NOMO-1 treated with DMSO at 0.1 percent for 48 hours (cell line): Measurements from ENCODE around the gene TMEM272.
"Not testable (repeated sequence)": the region's sequence is repeated elsewhere in the genome, so short reads cannot be mapped to it uniquely, and the experiment has no call there.

Experiments used
- DNase-seq: peaks from one replicate; lab custom pipeline; 2025; ENCODE audit not compliant: unreplicated experiment; lab: John Stamatoyannopoulos, UW

Gene TMEM272

DNA sequence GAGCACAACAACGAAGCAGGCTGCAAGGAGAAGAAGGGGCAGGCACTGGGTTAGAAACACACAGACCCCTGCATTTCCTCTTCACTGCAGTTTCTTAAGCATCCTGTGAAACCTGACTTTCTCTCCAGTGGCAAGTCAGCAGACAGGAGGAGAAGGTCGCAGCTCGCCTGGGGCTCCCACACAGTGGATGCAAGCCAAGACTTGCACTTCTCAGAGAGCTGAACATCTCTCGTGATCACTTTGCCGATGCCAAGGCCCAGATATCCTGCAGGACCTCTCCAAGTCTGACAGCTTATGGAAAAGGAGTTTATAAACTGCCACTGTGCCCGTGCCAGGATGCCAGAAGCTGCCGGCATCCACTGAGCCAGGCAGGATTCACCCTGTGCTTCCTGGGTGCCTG is 18.4 kb downstream of the TMEM272 start:
- DNase-seq: peak; percentile 8

DNA sequence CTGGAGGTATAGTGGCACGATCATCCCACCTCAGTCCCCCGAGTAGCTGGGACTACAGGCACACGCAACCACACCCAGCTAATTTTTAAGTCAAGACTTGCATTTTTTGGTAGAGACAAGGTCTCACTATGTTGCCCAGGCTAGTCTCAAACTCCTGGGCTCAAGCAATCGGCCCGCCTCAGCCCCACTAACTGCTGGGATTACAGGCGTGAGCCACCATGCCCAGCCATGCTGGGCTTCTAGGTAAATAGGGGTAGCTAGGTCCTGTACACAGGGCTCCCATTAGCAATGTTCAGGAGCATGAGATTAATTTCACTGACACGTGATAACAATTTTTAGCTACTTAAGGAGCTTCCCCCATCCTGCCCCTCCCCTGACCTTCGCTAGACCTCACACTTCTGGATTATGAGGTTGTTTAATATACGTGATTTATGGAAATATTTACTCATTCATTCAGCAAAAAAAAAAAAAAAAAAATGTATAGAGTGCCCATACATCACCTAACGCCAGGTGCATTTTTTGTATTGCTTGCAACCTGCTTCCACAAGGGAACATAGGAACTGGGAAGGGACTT is 19.2 kb downstream of the TMEM272 start:
- peak; percentile 17 for DNase-seq

DNA sequence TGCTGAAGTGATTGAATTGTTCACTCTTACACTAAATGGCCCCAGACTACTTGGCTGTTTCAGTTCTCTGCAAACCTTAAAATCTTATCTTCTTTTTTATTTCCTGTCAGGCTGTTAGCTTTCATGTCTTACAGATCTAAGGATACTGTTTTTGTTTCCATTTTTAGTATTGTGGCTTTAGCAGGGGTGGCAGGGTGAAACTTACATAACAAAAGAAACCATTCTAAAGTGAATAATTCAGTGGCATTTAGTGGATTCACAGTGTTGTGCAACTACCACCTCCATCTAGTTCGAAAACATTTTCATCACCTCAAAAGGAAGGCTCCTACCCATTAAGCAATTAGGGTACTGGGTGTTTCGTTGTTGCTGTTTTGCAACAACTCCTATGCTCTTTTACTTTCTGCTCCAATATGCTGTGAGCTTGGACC is 19.8 kb downstream of the TMEM272 start:
- DNase-seq: peak; percentile 94

DNA sequence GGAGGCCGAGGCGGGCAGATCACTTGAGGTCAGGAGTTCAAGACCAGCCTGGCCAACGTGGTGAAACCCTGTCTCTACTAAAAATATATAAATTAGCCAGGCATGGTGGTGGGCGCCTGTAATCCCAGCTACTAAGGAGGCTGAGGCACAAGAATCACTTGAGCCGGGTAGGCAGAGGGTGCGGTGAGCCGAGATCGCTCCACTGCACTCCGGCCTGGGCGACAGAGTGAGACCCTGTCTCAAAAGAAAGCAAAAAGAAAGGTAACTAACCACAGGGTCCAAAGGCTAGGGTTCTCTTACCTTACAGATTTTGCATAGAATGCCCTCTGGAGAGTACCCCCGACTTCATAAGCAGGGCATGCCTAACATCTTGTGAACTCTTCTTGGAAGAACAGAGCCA is 20.3 kb downstream of the TMEM272 start:
- DNase-seq: not testable (repeated sequence)

DNA sequence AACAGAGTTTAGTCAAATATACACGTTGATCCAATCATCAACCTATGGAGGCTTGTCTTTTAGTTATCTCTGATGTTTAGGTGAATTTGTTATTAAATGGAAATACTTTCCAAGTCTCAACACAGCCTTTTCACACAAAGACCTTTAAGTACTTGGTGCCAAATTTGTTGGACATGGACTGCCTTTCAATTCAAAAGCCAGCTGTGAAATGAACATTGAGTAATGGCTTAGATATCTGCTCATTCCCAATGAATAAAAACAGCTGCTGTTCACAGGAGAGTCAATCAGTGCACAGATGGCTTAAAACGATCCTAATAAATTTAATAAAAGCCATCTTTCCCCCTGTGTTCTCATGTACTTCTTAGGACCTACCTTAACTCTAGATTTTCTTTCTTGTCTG is 21.1 kb downstream of the TMEM272 start:
- no peak for DNase-seq

DNA sequence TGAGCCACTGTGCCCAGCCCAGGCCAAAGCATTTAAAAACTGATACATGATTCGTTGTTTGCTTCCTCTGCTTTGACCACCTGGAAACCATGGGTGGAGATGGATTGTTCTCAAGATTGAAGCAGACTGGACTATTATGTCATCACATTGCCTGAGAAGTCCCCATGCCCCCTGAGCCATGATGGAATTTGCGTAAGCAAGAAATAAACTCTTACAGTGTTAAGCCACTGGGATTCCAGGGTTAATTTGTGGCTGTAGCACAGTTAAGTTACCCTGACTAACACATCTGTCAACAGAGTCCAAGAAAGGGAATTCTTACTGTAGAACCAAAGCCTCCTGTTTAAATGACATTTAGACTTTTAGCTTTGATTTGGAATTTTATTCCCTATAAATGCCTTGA is 21.6 kb downstream of the TMEM272 start:
- DNase-seq: no peak

DNA sequence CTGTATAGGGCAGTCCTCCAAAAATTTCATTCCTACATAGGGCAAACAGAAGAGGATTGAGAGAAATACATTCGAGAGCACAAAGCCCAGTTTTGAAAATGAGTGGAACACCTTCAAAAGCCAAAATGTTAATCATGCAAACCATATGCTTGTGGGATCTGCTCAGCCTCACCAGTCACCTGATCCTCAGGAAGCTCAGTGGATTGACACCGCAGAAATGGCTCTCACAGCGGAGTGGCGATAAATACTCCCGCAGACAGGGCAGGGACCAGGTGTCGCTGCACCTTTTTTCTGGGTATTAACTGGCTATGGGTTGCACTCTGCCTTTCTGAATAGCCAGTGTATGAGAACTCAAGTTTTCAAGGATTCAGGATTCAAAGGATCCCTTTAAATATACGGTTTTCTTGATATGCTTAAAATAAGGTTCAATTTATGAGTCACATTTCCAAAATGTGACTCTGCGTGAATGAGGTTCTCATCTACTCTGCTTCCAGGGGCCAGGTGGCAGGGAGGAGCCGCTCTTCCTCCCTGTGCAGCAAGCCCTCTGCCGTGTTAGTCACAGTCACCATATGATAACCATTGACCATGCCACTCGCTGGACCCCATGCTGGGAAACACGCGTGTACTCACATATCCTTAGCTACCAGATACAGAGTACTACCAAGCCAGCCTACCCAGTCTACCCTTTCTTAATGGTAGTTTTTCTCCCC is 22.7 kb downstream of the TMEM272 start:
- DNase-seq: no peak

DNA sequence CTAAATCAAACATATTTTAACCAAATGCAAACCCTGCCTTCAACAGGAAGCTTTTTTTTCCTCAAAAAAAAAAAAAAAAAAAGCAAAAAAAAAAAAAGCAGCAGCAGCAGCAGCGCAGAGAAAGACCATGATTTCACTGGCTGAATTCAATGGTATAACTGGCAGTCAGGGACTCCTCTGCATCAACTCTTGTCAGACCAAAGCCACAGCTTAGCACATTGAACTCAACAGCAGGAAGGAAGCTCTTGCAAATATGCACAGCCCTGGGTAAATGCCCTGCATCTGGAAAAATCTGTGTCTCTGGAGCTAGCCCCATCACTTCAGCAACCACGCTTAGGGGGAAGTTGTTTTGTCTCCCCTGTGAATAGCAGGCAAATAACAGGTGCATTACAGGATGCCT is 23.4 kb downstream of the TMEM272 start:
- DNase-seq: peak; percentile 84

DNA sequence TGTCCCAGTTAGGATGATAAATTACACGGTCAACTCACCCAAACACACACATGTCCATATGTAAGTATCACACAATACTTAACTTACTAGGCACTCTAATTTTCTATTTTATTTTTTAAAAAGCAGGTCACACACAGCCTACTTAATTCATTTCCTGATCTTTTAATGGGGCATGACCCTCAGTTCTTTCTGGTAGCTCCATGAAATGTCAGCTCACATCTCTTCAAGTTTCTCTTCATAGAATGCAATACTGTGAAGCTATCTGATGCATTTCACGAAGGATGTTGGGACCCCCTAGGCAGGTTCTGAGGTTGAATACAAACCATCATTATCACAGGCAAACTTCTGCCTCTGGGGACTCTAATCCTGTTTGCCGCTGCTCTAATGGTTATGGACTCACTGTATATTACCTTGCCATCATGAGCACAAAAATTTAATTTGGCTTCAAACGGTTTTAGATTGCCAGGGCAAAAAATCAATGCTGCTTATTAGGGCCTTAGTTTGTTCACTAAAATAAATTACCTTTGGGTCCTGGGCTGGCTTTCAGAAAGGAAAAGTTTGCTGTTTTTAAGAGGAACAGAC is 24.9 kb downstream of the TMEM272 start:
- no peak for DNase-seq

DNA sequence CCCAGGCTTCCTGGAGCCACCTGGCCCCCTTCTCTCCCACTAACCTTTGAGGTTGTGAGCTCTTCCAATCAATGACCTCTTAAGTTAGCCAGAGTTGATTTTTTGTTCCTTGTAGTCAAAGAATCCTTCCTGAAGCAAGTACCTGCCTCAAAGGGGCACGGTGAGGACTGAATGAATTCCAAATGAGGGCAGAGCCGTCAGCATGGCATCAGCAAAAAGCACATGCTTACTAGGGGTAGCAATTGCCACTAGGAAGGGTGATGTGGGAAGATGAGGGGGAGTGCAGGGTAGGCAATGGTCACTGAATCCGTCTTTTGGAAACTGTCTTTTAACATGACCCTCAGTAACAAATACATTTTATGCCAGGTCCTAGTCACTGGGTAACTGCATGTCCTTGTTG is 25.4 kb downstream of the TMEM272 start:
- no peak for DNase-seq

DNA sequence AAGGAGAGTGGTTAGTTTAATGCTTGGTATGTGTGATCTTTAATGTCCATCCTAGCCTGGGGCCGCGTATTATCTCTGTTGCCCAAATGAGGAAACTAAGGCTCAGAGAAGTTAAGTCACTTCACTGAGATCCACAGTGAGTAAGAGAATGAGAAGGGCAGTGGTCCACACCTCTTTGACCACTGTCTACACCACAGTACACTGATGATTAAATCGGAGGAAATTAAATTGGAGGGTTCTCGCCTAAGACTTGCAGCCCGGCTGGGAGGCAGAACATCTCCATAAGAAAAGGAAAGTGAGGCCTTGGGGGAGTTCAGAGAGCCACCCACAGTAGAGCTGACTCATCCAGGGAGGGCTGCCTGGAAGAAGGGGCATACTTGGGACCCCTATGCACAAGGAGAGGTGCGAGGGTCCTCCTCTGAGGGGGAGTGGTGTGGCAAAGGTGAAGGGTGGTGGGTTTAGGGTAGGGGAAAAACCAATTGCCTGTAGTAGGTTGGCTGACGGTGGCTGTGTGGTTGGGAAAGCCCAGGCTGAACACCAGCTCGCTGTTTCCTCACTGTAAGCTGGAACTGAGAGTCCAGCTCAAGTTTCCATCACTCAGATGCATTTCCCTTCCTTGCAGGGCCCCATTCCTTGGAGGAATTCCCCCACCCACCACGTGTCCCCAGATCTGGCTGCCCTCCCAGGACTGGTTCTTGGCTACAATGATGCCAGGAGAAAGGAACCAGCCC is 26.0 kb downstream of the TMEM272 start:
- DNase-seq: no peak

DNA sequence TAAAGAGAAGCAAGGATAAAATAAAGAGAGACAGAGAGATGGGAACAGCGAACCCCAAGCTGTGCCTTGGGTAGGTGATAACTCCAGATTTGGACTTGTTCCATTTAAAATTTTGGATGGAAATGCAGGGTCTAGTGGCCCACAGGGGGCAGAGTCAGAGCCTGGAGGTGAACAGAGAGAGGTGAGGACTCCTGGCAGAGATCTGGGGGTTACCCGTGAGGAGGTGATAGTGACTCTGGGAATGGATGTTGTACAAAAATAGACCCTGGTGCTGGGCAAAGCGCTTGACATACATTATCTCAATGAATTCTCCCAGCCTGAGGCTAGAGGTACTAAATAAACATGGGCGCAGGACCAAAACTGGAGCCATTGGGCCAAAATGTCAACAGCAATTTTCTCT is 26.7 kb downstream of the TMEM272 start:
- DNase-seq: no peak

DNA sequence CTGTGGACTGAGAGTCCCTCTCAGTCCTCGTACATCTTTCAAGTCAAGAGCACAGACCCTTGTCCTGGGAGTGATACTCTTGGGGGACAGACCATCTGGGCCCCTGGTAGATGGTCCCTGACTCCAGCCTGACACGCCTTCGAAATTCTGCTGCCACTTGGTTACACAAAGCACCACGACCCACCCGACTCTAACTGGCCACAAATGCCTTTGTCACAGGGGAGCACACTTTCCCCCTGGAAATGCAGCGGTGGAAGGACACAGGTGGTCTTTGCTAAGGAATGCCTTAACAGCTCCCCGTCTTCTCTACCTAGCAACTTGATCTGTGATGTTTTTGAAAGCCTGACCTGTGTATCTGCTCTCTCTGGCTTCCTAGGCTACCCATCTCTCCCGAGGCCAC is 27.3 kb downstream of the TMEM272 start:
- no peak for DNase-seq

DNA sequence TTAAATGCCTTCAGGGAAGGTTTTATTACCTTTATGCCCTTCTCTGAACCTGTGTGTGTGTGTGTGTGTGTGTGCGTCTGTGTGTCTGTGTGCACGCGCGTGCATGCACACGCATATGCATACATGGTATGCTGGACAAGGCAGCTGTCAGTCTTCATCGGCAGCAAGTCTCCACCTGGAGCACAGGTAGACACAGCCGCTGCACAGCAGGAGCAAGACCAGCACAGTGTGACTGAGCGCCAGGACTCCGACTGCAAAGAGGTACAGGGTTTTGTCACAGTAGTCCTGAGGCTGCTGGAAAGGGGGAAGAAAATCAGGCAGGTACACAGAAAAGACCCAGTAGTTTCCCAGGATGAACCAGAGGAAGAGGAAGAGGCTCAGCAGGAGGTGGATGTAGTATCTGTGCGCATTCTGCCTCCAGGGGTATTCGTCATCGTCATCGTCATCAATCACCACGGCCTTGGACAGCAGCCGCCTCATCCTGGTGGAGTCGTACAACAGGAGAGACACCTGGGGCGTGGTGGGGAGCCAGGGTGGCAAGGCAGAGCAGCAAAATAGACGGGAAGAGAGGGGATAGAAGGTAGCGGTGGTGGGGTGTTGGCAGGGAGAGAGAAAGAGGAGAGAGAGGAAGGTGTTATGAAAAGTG is 28.2 kb downstream of the TMEM272 start:
- no peak for DNase-seq

DNA sequence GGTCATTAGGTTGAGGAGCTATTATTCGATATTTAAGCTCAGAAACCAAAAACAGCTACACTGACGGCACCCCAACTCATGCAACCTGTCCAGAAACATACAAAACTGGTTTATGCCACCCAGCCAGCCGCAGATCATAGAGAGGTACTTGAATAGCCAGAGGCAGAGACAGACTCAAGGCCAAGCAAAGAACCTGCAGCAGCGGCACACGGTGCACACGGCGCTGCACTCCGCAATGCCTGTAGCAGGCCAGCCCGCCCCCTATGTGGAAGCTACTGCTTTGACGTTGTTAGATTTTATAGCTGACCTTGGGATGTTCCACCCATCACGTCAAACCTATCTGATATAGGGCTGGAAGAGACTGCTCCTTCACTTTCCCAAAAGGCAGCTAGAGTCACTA is 29.1 kb downstream of the TMEM272 start:
- DNase-seq: no peak

DNA sequence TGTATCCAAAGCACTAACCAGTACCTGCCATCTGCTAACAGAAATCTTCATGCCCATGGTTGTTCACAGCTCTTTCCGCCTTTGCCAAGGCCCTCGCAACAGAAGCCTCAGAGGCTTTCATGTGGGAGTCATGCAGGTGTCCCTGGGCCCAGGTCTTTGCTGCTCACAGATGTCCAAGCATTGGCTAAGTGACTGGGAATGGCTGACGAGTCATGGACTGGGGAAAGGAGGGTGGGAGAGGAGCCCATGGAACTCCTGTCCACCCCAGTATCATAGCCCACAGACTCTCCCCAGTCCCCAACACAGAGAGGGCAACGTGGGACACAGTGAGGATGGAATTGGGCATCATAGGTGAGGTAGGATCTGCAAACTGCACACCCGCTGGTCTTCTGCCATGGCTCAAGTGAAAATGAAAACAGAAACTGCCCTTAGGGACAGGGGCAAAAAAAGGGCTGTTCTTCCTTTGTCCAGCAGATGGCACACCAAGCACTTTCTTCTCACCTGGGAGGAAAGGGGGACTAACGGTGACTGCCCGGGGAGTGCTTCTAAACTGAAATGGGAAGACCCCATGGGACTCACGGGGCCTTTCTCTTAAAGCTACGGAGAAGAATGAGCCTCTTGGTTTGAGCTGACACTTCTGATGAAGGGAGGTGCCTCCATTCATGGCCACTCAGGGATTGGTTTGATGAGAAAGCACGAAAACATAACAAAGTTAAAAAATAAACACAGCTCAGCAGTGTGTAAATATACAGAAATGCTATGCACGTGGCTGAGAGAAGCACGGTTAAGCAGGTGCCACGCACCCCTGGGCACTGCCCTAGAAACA is 29.9 kb downstream of the TMEM272 start:
- DNase-seq: peak; percentile 75

DNA sequence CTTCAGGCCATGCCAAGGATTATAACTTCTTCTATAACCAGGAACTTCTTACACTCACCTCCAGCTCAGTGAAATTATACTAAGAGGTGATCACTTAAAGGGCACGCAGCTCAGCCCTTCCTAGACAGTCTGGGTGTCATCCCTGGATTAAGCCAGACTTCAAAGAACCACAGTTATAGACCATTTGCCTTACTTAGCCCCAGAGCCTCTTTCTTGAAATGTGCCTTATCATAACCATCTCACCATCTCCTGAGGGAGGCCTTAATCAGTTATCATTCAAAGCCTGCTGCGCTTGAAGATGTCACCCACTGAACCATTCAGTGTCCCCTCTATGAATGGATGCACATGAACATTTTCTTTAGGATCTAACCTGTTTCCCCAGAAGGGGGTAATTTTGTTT is 30.9 kb downstream of the TMEM272 start:
- DNase-seq: no peak

DNA sequence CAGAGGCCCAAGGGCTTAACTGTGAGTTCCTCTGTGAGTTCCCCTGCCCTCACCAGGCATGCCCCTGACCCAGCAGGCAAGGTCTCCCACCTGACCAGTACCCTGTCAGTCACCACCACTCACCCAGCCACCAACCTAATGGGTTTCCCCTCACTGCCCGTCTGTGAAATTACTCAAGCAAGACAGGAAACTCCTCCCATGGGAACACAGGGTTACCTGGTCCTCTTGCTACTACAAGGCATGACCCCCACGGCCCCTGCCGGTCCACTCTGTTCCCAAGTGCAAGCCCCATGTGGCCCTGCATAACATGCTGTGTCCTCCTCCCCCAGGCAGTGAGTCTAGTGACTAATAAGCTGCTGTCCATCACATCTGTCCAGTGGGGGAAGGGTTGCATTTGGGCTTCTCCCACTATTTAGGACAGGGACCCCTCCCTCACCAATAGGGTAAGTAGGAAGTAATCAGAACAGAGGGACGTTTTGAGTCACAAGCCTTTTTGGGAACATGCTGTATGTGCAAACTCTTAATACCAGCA is 33.0 kb downstream of the TMEM272 start:
- no peak for DNase-seq

DNA sequence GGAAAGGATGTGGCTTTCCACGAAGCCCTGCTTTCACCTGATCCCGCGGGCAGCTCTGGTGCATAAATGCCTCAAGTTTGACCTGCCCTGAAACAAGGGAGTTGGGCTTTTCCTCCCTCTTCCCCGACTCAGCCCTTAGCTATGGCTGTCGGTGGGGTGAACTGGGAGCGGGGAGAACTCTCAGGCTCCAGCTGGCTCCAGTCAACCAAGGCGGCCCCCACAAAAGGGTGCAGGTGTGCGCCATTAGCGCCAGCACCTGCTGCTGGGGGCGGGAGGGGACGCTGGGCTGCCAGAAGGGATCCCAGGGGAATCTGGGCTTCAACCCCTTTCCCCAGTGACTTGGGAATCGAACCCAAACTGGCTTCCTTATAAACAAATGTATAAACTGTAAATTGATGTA is 33.9 kb downstream of the TMEM272 start:
- DNase-seq: no peak

DNA sequence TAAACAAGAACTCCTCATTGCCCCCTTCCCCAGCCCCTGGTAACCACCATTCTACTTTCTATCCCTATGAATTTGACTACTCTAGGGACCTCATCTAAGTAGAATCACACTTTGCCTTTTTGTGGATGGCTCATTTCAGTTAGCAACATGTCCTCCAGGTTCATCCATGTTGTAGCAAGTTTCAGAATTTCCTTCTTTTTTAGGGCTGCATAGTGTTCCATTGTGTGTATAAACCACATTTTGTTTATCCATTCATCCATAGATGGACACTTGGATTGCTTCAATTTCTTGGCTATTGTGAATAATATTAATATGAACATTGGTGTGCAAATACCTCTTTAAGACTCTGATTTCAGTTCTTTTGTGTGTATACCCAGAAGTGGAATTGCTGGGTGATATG is 36.2 kb downstream of the TMEM272 start:
- no peak for DNase-seq
